Stimulated activated CD8-positive, alpha-beta memory T cell treated with anti-CD3 and anti-CD28 coated beads, Interleukin-2, amount 100 ng/mL, for 1 hour (primary cell): ENCODE measurements around the gene TRABD2B.

Experiments
- DNase-seq, 2 donors: peaks; one replicate each; pipeline ENCODE4 v3.0.0-alpha.2; 2020; ENCODE audit warnings: low read depth in 2 of 2

Gene TRABD2B

GRCh38 chr1:47852006-47852718 lies 145.0 kb downstream of the TRABD2B start:
- DNase-seq = no peak

- no peak for DNase-seq
Observed at GRCh38 chr1:47850451-47850850, 146.7 kb downstream of the TRABD2B start.

- no peak for DNase-seq
Observed at GRCh38 chr1:47849591-47850261, 147.5 kb downstream of the TRABD2B start.

- no peak for DNase-seq
Observed at GRCh38 chr1:47849005-47849521, 148.1 kb downstream of the TRABD2B start.

- no peak for DNase-seq
Observed at GRCh38 chr1:47847763-47848162, 149.4 kb downstream of the TRABD2B start.

- no peak for DNase-seq
Observed at GRCh38 chr1:47844558-47844955, 152.6 kb downstream of the TRABD2B start.

GRCh38 chr1:47843781-47844557 lies 153.2 kb downstream of the TRABD2B start:
- no peak for DNase-seq

- DNase-seq = no peak
Observed at GRCh38 chr1:47843059-47843458, 154.1 kb downstream of the TRABD2B start.

- no peak for DNase-seq
Observed at GRCh38 chr1:47842228-47842919, 154.8 kb downstream of the TRABD2B start.

GRCh38 chr1:47841356-47841755 lies 155.8 kb downstream of the TRABD2B start:
- DNase-seq = no peak

- DNase-seq = no peak
Observed at GRCh38 chr1:47840393-47841190, 156.6 kb downstream of the TRABD2B start.

- DNase-seq = no peak
Observed at GRCh38 chr1:47839433-47839760, 157.8 kb downstream of the TRABD2B start.

GRCh38 chr1:47838562-47839432 lies 158.4 kb downstream of the TRABD2B start:
- no peak for DNase-seq

GRCh38 chr1:47837866-47838561 lies 159.2 kb downstream of the TRABD2B start:
- DNase-seq = no peak

- DNase-seq = no peak
Observed at GRCh38 chr1:47837056-47837830, 159.9 kb downstream of the TRABD2B start.

GRCh38 chr1:47835409-47835808 lies 161.8 kb downstream of the TRABD2B start:
- no peak for DNase-seq

- no peak for DNase-seq
Observed at GRCh38 chr1:47834326-47834725, 162.9 kb downstream of the TRABD2B start.

- no peak for DNase-seq
Observed at GRCh38 chr1:47830641-47831333, 166.4 kb downstream of the TRABD2B start.
